HCT116 (cell line): ENCODE measurements around the gene CTIF. TPM values are rescaled to one million over a fixed set of nuclear protein-coding genes. Genes with fewer than 3 reads are reported as not detected.

Source experiments
- ATAC-seq: fragments of 200-7000 bp; cut with Tn5 transposase; 2 replicates; pipeline ENCODE4 v1.9.1; 2020; ENCODE audit warnings: mild to moderate bottlenecking, moderate library complexity
- BruUV-seq: library from RNA; stranded (reverse); fragments of 400-500 nt; replicated peaks from 2 replicates; lab custom pipeline; 2021; lab: Mats Ljungman, UMichigan
- CTCF ChIA-PET: fragments of 300-600 bp; sonication (Branson Sonifier 250); formaldehyde crosslinking; loops from one replicate; lab custom pipeline; 2021; ENCODE audit warnings: antibody characterized with exemption; lab: Charles Lee
- POLR2A ChIA-PET: fragments of 300-600, 350-600 bp; sonication (Branson Sonifier 250); formaldehyde crosslinking; loops from one replicate; lab custom pipeline; 2021; ENCODE audit warnings: antibody characterized with exemption; lab: Charles Lee
- RAD21 ChIA-PET, 2 experiments: fragments of 300-600 bp; sonication (Branson Sonifier 250); formaldehyde crosslinking; loops; one replicate each; lab custom pipeline; 2023; ENCODE audit warnings: low total read pairs in 2 of 2; ENCODE audit not compliant: uncharacterized antibody in 2 of 2, unreplicated experiment in 2 of 2, low non-redundant PET in 1 of 2; lab: Charles Lee
- DNase-seq: peaks from one replicate; pipeline ENCODE4 v3.0.0-alpha.2; 2010; ENCODE audit warnings: low read depth, low spot score
- H2AFZ ChIP-seq: fragments of 200-600 bp; shearing (Covaris generic), sonication (generic); 2 replicates; pipeline ENCODE4 v1.6.1; 2017; ENCODE audit warnings: low read depth, mixed run types, mixed read lengths, antibody characterized with exemption, low read length; ENCODE audit not compliant: poor library complexity, severe bottlenecking
- H3K27ac ChIP-seq: 2 replicates; pipeline ENCODE4 v1.5.1; 2012; ENCODE audit warnings: low read depth, low read length
- H3K27me3 ChIP-seq: fragments of 200-600 bp; sonication (generic); 2 replicates; pipeline ENCODE4 v1.6.1; 2016; ENCODE audit warnings: mixed run types, low read length, mixed read lengths; ENCODE audit not compliant: insufficient read depth
- H3K36me3 ChIP-seq, 2 experiments: fragments of 200-500 bp in 1 of 2; fragments of 200-600 bp in 1 of 2; sonication (Bioruptor generic) in 1 of 2; sonication (generic) in 1 of 2; 2 replicates each; pipeline versions ENCODE4 v1.5.1 to v1.6.1; 2014 to 2016; ENCODE audit warnings: low read length in 2 of 2, inconsistent platforms in 1 of 2, mixed read lengths in 1 of 2, mixed run types in 1 of 2; ENCODE audit not compliant: insufficient read depth in 2 of 2, control insufficient read depth in 1 of 2
- H3K4me1 ChIP-seq, 2 experiments: fragments of 200-600 bp in 1 of 2; sonication (generic) in 1 of 2; 2 replicates each; pipeline versions ENCODE4 v1.5.1 to v1.6.1; 2012 to 2017; ENCODE audit warnings: low read length in 2 of 2, inconsistent platforms in 1 of 2, mild to moderate bottlenecking in 1 of 2, mixed read lengths in 1 of 2, mixed run types in 1 of 2, moderate library complexity in 1 of 2; ENCODE audit not compliant: insufficient read depth in 2 of 2, control insufficient read depth in 1 of 2
- H3K4me2 ChIP-seq: fragments of 200-600 bp; sonication (generic); 2 replicates; pipeline ENCODE4 v1.6.1; 2017; ENCODE audit warnings: mixed run types, low read length, mixed read lengths
- H3K4me3 ChIP-seq, 2 experiments: fragments of 200-600 bp in 1 of 2; sonication (generic) in 1 of 2; replicated peaks in 1 of 2; 2 replicates each; pipeline ENCODE4 v1.5.1; 2011 to 2016; ENCODE audit warnings: low read length in 2 of 2, control low read depth in 1 of 2, low read depth in 1 of 2, mild to moderate bottlenecking in 1 of 2, mixed read lengths in 1 of 2, mixed run types in 1 of 2
- H3K79me2 ChIP-seq: fragments of 200-600 bp; sonication (generic); 2 replicates; pipeline ENCODE4 v1.6.1; 2017; ENCODE audit warnings: mild to moderate bottlenecking, mixed run types, low read length, moderate library complexity, mixed read lengths; ENCODE audit not compliant: insufficient read depth
- H3K9ac ChIP-seq: fragments of 200-600 bp; sonication (generic); 2 replicates; pipeline ENCODE4 v1.6.1; 2016; ENCODE audit warnings: low read length, mixed read lengths
- H3K9me2 ChIP-seq: fragments of 200-600 bp; sonication (generic), shearing (Covaris generic); 2 replicates; pipeline ENCODE4 v1.6.1; 2017; ENCODE audit warnings: mixed run types, mild to moderate bottlenecking, moderate library complexity; ENCODE audit not compliant: insufficient read depth
- H3K9me3 ChIP-seq, 2 experiments: fragments of 200-500 bp in 1 of 2; fragments of 200-600 bp in 1 of 2; sonication (Bioruptor generic) in 1 of 2; sonication (generic) in 1 of 2; 2 replicates each; pipeline ENCODE4 v1.6.1; 2014 to 2017; ENCODE audit warnings: low read length in 2 of 2, mixed read lengths in 2 of 2, inconsistent platforms in 1 of 2, low read depth in 1 of 2, mild to moderate bottlenecking in 1 of 2, mixed run types in 1 of 2, moderate library complexity in 1 of 2; ENCODE audit not compliant: control insufficient read depth in 1 of 2, insufficient read depth in 1 of 2
- H4K20me1 ChIP-seq: fragments of 200-600 bp; sonication (generic), shearing (Covaris generic); 2 replicates; pipeline ENCODE4 v1.6.1; 2017; ENCODE audit warnings: mixed run types, mild to moderate bottlenecking, moderate library complexity; ENCODE audit not compliant: insufficient read depth
- CBX3 ChIP-seq: IDR thresholded peaks from 2 replicates; pipeline ENCODE4 v1.6.1; 2012; ENCODE audit warnings: low read depth
- CTCF ChIP-seq, 3 experiments: fragments of 200-600 bp in 1 of 3; sonication (generic) in 1 of 3; IDR thresholded peaks in 2 of 3; conservative IDR thresholded peaks in 1 of 3; 2 replicates each; pipeline ENCODE4 v1.5.1; 2012 to 2017; ENCODE audit warnings: low read depth in 2 of 3, low read length in 2 of 3, antibody characterized with exemption in 1 of 3, borderline replicate concordance in 1 of 3, control low read depth in 1 of 3, mild to moderate bottlenecking in 1 of 3, mixed read lengths in 1 of 3, mixed run types in 1 of 3, moderate library complexity in 1 of 3; ENCODE audit not compliant: insufficient read depth in 1 of 3
- EGR1 ChIP-seq: IDR thresholded peaks from 2 replicates; pipeline ENCODE4 v1.6.1; 2012; ENCODE audit warnings: low read depth
- ELF1 ChIP-seq: IDR thresholded peaks from 2 replicates; pipeline ENCODE4 v1.6.1; 2012; ENCODE audit warnings: low read depth, borderline replicate concordance
- EZH2phosphoT487 ChIP-seq: fragments of 200-600 bp; IDR thresholded peaks from 2 replicates; pipeline ENCODE4 v1.6.1; 2018; ENCODE audit warnings: antibody characterized with exemption, borderline replicate concordance
- FOSL1 ChIP-seq: IDR thresholded peaks from 2 replicates; pipeline ENCODE4 v1.6.1; 2012; ENCODE audit warnings: low read depth
- JUND ChIP-seq: IDR thresholded peaks from 2 replicates; pipeline ENCODE4 v1.6.1; 2012
- POLR2A ChIP-seq: IDR thresholded peaks from 2 replicates; pipeline ENCODE4 v1.7.0; 2011; ENCODE audit warnings: borderline replicate concordance; ENCODE audit not compliant: insufficient read depth, insufficient read length; ENCODE audit errors: extremely low read depth
- RAD21 ChIP-seq: IDR thresholded peaks from 2 replicates; pipeline ENCODE4 v1.6.1; 2012; ENCODE audit warnings: low read depth, mild to moderate bottlenecking
- SRF ChIP-seq: IDR thresholded peaks from 2 replicates; pipeline ENCODE4 v1.6.1; 2012; ENCODE audit warnings: low read depth
- intact Hi-C: fragments of 100-400 bp; cut with micrococcal nuclease; formaldehyde crosslinking; loops from 2 replicates; pipeline ENCODE4 v1.10.0; 2022
- total RNA-seq: library from RNA; stranded (reverse); gene quantifications from one replicate; pipeline ENCODE4 v1.2.1, GENCODE V29; 2021; ENCODE audit not compliant: unreplicated experiment
- TF ChIP-seq, protein P1 (sequence below): IDR thresholded peaks from 2 replicates; pipeline ENCODE4 v1.6.1; 2011; ENCODE audit warnings: mild to moderate bottlenecking, low read length, moderate library complexity; ENCODE audit not compliant: insufficient replicate concordance; ENCODE audit errors: extremely low read depth
- TF ChIP-seq, protein P2 (sequence below): IDR thresholded peaks from 2 replicates; pipeline ENCODE4 v1.6.1; 2012; ENCODE audit warnings: low read depth

CTIF gene
- total RNA-seq, 1 experiment from 2014 or later = 19.7 TPM

- TF ChIP-seq SRF (no peak), JUND (no peak)
- TF ChIP-seq, protein P1, sequence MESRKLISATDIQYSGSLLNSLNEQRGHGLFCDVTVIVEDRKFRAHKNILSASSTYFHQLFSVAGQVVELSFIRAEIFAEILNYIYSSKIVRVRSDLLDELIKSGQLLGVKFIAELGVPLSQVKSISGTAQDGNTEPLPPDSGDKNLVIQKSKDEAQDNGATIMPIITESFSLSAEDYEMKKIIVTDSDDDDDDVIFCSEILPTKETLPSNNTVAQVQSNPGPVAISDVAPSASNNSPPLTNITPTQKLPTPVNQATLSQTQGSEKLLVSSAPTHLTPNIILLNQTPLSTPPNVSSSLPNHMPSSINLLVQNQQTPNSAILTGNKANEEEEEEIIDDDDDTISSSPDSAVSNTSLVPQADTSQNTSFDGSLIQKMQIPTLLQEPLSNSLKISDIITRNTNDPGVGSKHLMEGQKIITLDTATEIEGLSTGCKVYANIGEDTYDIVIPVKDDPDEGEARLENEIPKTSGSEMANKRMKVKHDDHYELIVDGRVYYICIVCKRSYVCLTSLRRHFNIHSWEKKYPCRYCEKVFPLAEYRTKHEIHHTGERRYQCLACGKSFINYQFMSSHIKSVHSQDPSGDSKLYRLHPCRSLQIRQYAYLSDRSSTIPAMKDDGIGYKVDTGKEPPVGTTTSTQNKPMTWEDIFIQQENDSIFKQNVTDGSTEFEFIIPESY = no peak
Measured at GRCh38 chr18:48736321-48737260, 197.8 kb downstream of the CTIF start (continued).

DNA sequence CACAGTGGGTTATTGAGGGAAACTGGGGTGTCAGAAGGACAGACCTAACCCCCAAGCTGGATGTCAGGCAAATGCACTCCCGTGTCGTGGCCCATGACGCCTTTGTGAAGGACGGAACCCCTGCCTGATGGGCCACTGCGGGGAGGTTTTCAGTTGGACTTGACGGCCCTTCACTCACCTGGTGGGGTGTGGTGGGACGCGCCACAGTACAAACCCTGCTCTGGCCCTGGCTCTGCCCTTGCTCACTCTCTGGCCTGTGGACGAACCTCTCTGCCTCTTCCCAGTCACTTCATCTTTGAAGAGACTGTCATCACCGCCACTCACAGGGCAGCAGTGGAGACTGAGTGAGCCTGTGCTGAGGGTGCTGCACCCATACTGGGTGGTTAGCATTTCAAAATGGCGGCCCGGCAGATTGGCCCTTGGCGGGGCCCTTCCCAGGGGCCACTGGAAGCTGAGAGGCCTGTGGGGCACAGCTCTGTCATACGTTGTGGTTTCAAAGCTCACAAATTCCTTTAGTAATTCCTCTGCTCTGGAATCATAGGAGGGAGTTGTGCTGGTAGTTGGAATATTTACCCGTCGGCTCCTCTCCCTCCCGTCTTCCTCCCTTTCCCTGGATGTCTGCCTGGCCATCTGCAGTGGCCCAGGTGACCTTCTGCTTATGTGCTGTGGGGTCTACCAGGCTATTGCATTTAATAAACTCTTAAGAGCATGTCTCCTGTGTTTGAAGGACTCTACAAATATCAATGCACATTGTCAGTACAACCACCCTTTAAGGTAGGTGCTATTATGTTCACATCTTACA is 200.6 kb downstream of the CTIF start:
- Histone ChIP-seq H3K4me3 (no peak overlapping the region), H3K27ac (no peak overlapping the region), H2AFZ (no peak overlapping the region), H3K79me2 (no peaks in the 10 kb centered on the region)
- POLR2A ChIA-PET = no interaction called here
- no peak for ATAC-seq
- TF ChIP-seq EZH2phosphoT487 = no peak
- no peak for TF ChIP-seq FOSL1
- TF ChIP-seq ELF1 = no peak
- TF ChIP-seq, protein P2, sequence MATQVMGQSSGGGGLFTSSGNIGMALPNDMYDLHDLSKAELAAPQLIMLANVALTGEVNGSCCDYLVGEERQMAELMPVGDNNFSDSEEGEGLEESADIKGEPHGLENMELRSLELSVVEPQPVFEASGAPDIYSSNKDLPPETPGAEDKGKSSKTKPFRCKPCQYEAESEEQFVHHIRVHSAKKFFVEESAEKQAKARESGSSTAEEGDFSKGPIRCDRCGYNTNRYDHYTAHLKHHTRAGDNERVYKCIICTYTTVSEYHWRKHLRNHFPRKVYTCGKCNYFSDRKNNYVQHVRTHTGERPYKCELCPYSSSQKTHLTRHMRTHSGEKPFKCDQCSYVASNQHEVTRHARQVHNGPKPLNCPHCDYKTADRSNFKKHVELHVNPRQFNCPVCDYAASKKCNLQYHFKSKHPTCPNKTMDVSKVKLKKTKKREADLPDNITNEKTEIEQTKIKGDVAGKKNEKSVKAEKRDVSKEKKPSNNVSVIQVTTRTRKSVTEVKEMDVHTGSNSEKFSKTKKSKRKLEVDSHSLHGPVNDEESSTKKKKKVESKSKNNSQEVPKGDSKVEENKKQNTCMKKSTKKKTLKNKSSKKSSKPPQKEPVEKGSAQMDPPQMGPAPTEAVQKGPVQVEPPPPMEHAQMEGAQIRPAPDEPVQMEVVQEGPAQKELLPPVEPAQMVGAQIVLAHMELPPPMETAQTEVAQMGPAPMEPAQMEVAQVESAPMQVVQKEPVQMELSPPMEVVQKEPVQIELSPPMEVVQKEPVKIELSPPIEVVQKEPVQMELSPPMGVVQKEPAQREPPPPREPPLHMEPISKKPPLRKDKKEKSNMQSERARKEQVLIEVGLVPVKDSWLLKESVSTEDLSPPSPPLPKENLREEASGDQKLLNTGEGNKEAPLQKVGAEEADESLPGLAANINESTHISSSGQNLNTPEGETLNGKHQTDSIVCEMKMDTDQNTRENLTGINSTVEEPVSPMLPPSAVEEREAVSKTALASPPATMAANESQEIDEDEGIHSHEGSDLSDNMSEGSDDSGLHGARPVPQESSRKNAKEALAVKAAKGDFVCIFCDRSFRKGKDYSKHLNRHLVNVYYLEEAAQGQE = no peak
- TF ChIP-seq CTCF (IDR thresholded peaks at IDR 0.05 in 2 of 3, conservative IDR thresholded peaks at IDR 0.05 in 1 of 3; ENCODE audit: borderline replicate concordance in 1 of 3, insufficient read depth in 1 of 3, low read depth in 2 of 3, low read length in 2 of 3) = no peak
- no peak for TF ChIP-seq CBX3
- TF ChIP-seq POLR2A = no peak
- no peak for TF ChIP-seq EGR1
- TF ChIP-seq RAD21 = no peak
- TF ChIP-seq, all 23 proteins: peak for 0
- Histone ChIP-seq H3K9ac (no peak overlapping the region), H3K9me3 (no peaks in the 10 kb centered on the region), H3K36me3 (no peaks in the 10 kb centered on the region), H4K20me1 (no peaks in the 10 kb centered on the region), H3K27me3 (no peaks in the 10 kb centered on the region), H3K9me2 (no peaks in the 10 kb centered on the region), H3K4me2 (no peak overlapping the region), H3K4me1 (peaks cover 8 to 11% of the 10 kb centered on the region in 2 experiments)
- RAD21 ChIA-PET = no interaction called here
- intact Hi-C loops = no loop called here
- CTCF ChIA-PET = no interaction called here
- BruUV-seq = no TSS peak
- no peak for DNase-seq
